HCT116 (cell line): ENCODE data around the gene UPF2. TPM values are rescaled to one million over a fixed set of nuclear protein-coding genes. Genes with fewer than 3 reads are reported as not detected.

ENCODE experiments used
- ATAC-seq: fragments of 200-7000 bp; cut with Tn5 transposase; 2 replicates; pipeline ENCODE4 v1.9.1; 2020; ENCODE audit warnings: mild to moderate bottlenecking, moderate library complexity
- BruUV-seq: library from RNA; stranded (reverse); fragments of 400-500 nt; replicated peaks from 2 replicates; lab custom pipeline; 2021; lab: Mats Ljungman, UMichigan
- CTCF ChIA-PET: fragments of 300-600 bp; sonication (Branson Sonifier 250); formaldehyde crosslinking; loops from one replicate; lab custom pipeline; 2021; ENCODE audit warnings: antibody characterized with exemption; lab: Charles Lee
- POLR2A ChIA-PET: fragments of 300-600, 350-600 bp; sonication (Branson Sonifier 250); formaldehyde crosslinking; loops from one replicate; lab custom pipeline; 2021; ENCODE audit warnings: antibody characterized with exemption; lab: Charles Lee
- RAD21 ChIA-PET, 2 experiments: fragments of 300-600 bp; sonication (Branson Sonifier 250); formaldehyde crosslinking; loops; one replicate each; lab custom pipeline; 2023; ENCODE audit warnings: low total read pairs in 2 of 2; ENCODE audit not compliant: uncharacterized antibody in 2 of 2, unreplicated experiment in 2 of 2, low non-redundant PET in 1 of 2; lab: Charles Lee
- DNase-seq: peaks from one replicate; pipeline ENCODE4 v3.0.0-alpha.2; 2010; ENCODE audit warnings: low read depth, low spot score
- H2AFZ ChIP-seq: fragments of 200-600 bp; shearing (Covaris generic), sonication (generic); 2 replicates; pipeline ENCODE4 v1.6.1; 2017; ENCODE audit warnings: low read depth, mixed run types, mixed read lengths, antibody characterized with exemption, low read length; ENCODE audit not compliant: poor library complexity, severe bottlenecking
- H3K27ac ChIP-seq: 2 replicates; pipeline ENCODE4 v1.5.1; 2012; ENCODE audit warnings: low read depth, low read length
- H3K27me3 ChIP-seq: fragments of 200-600 bp; sonication (generic); 2 replicates; pipeline ENCODE4 v1.6.1; 2016; ENCODE audit warnings: mixed run types, low read length, mixed read lengths; ENCODE audit not compliant: insufficient read depth
- H3K36me3 ChIP-seq, 2 experiments: fragments of 200-500 bp in 1 of 2; fragments of 200-600 bp in 1 of 2; sonication (Bioruptor generic) in 1 of 2; sonication (generic) in 1 of 2; 2 replicates each; pipeline versions ENCODE4 v1.5.1 to v1.6.1; 2014 to 2016; ENCODE audit warnings: low read length in 2 of 2, inconsistent platforms in 1 of 2, mixed read lengths in 1 of 2, mixed run types in 1 of 2; ENCODE audit not compliant: insufficient read depth in 2 of 2, control insufficient read depth in 1 of 2
- H3K4me1 ChIP-seq, 2 experiments: fragments of 200-600 bp in 1 of 2; sonication (generic) in 1 of 2; 2 replicates each; pipeline versions ENCODE4 v1.5.1 to v1.6.1; 2012 to 2017; ENCODE audit warnings: low read length in 2 of 2, inconsistent platforms in 1 of 2, mild to moderate bottlenecking in 1 of 2, mixed read lengths in 1 of 2, mixed run types in 1 of 2, moderate library complexity in 1 of 2; ENCODE audit not compliant: insufficient read depth in 2 of 2, control insufficient read depth in 1 of 2
- H3K4me2 ChIP-seq: fragments of 200-600 bp; sonication (generic); 2 replicates; pipeline ENCODE4 v1.6.1; 2017; ENCODE audit warnings: mixed run types, low read length, mixed read lengths
- H3K4me3 ChIP-seq, 2 experiments: fragments of 200-600 bp in 1 of 2; sonication (generic) in 1 of 2; replicated peaks in 1 of 2; 2 replicates each; pipeline ENCODE4 v1.5.1; 2011 to 2016; ENCODE audit warnings: low read length in 2 of 2, control low read depth in 1 of 2, low read depth in 1 of 2, mild to moderate bottlenecking in 1 of 2, mixed read lengths in 1 of 2, mixed run types in 1 of 2
- H3K79me2 ChIP-seq: fragments of 200-600 bp; sonication (generic); 2 replicates; pipeline ENCODE4 v1.6.1; 2017; ENCODE audit warnings: mild to moderate bottlenecking, mixed run types, low read length, moderate library complexity, mixed read lengths; ENCODE audit not compliant: insufficient read depth
- H3K9ac ChIP-seq: fragments of 200-600 bp; sonication (generic); 2 replicates; pipeline ENCODE4 v1.6.1; 2016; ENCODE audit warnings: low read length, mixed read lengths
- H3K9me2 ChIP-seq: fragments of 200-600 bp; sonication (generic), shearing (Covaris generic); 2 replicates; pipeline ENCODE4 v1.6.1; 2017; ENCODE audit warnings: mixed run types, mild to moderate bottlenecking, moderate library complexity; ENCODE audit not compliant: insufficient read depth
- H3K9me3 ChIP-seq, 2 experiments: fragments of 200-500 bp in 1 of 2; fragments of 200-600 bp in 1 of 2; sonication (Bioruptor generic) in 1 of 2; sonication (generic) in 1 of 2; 2 replicates each; pipeline ENCODE4 v1.6.1; 2014 to 2017; ENCODE audit warnings: low read length in 2 of 2, mixed read lengths in 2 of 2, inconsistent platforms in 1 of 2, low read depth in 1 of 2, mild to moderate bottlenecking in 1 of 2, mixed run types in 1 of 2, moderate library complexity in 1 of 2; ENCODE audit not compliant: control insufficient read depth in 1 of 2, insufficient read depth in 1 of 2
- H4K20me1 ChIP-seq: fragments of 200-600 bp; sonication (generic), shearing (Covaris generic); 2 replicates; pipeline ENCODE4 v1.6.1; 2017; ENCODE audit warnings: mixed run types, mild to moderate bottlenecking, moderate library complexity; ENCODE audit not compliant: insufficient read depth
- ATF3 ChIP-seq: IDR thresholded peaks from 2 replicates; pipeline ENCODE4 v1.6.1; 2012
- CEBPB ChIP-seq: IDR thresholded peaks from 2 replicates; pipeline ENCODE4 v1.6.1; 2012; ENCODE audit warnings: low read depth
- EGR1 ChIP-seq: IDR thresholded peaks from 2 replicates; pipeline ENCODE4 v1.6.1; 2012; ENCODE audit warnings: low read depth
- ELF1 ChIP-seq: IDR thresholded peaks from 2 replicates; pipeline ENCODE4 v1.6.1; 2012; ENCODE audit warnings: low read depth, borderline replicate concordance
- EZH2 ChIP-seq: fragments of 200-600 bp; sonication (generic); IDR thresholded peaks from 2 replicates; pipeline ENCODE4 v1.6.1; 2017; ENCODE audit warnings: antibody characterized with exemption, mixed run types
- EZH2phosphoT487 ChIP-seq: fragments of 200-600 bp; IDR thresholded peaks from 2 replicates; pipeline ENCODE4 v1.6.1; 2018; ENCODE audit warnings: antibody characterized with exemption, borderline replicate concordance
- FOSL1 ChIP-seq: IDR thresholded peaks from 2 replicates; pipeline ENCODE4 v1.6.1; 2012; ENCODE audit warnings: low read depth
- JUND ChIP-seq: IDR thresholded peaks from 2 replicates; pipeline ENCODE4 v1.6.1; 2012
- POLR2A ChIP-seq: IDR thresholded peaks from 2 replicates; pipeline ENCODE4 v1.7.0; 2011; ENCODE audit warnings: borderline replicate concordance; ENCODE audit not compliant: insufficient read depth, insufficient read length; ENCODE audit errors: extremely low read depth
- SP1 ChIP-seq: IDR thresholded peaks from 2 replicates; pipeline ENCODE4 v1.6.1; 2012; ENCODE audit warnings: low read depth
- SRF ChIP-seq: IDR thresholded peaks from 2 replicates; pipeline ENCODE4 v1.6.1; 2012; ENCODE audit warnings: low read depth
- TCF7L2 ChIP-seq: IDR thresholded peaks from 2 replicates; pipeline ENCODE4 v1.7.0; 2011; ENCODE audit warnings: borderline replicate concordance, inconsistent platforms; ENCODE audit not compliant: insufficient read depth, insufficient read length; ENCODE audit errors: extremely low read depth
- YY1 ChIP-seq: IDR thresholded peaks from 2 replicates; pipeline ENCODE4 v1.6.1; 2011; ENCODE audit warnings: low read length, low read depth, moderate library complexity, mild to moderate bottlenecking; ENCODE audit not compliant: insufficient replicate concordance; ENCODE audit errors: extremely low read depth
- ZNF274 ChIP-seq: fragments of 200-500 bp; sonication (Bioruptor generic); IDR thresholded peaks from 2 replicates; pipeline ENCODE4 v1.6.1; 2014; ENCODE audit warnings: mild to moderate bottlenecking, low read depth, low read length, inconsistent platforms
- intact Hi-C: fragments of 100-400 bp; cut with micrococcal nuclease; formaldehyde crosslinking; loops from 2 replicates; pipeline ENCODE4 v1.10.0; 2022
- total RNA-seq: library from RNA; stranded (reverse); gene quantifications from one replicate; pipeline ENCODE4 v1.2.1, GENCODE V29; 2021; ENCODE audit not compliant: unreplicated experiment
- TF ChIP-seq, protein P1 (sequence below): IDR thresholded peaks from 2 replicates; pipeline ENCODE4 v1.6.1; 2012
- TF ChIP-seq, protein P2 (sequence below): IDR thresholded peaks from 2 replicates; pipeline ENCODE4 v1.6.1; 2011; ENCODE audit warnings: mild to moderate bottlenecking, low read length, moderate library complexity; ENCODE audit not compliant: insufficient replicate concordance; ENCODE audit errors: extremely low read depth
- TF ChIP-seq, protein P3 (sequence below), 3 experiments: fragments of 200-600 bp in 1 of 3; sonication (generic) in 1 of 3; IDR thresholded peaks in 2 of 3; conservative IDR thresholded peaks in 1 of 3; 2 replicates each; pipeline ENCODE4 v1.5.1; 2012 to 2017; ENCODE audit warnings: low read depth in 2 of 3, low read length in 2 of 3, antibody characterized with exemption in 1 of 3, borderline replicate concordance in 1 of 3, control low read depth in 1 of 3, mild to moderate bottlenecking in 1 of 3, mixed read lengths in 1 of 3, mixed run types in 1 of 3, moderate library complexity in 1 of 3; ENCODE audit not compliant: insufficient read depth in 1 of 3

Gene UPF2
- total RNA-seq, 1 experiment from 2014 or later, result 27.3 TPM

- POLR2A ChIA-PET, result no interaction called here
- TF ChIP-seq, protein P1, sequence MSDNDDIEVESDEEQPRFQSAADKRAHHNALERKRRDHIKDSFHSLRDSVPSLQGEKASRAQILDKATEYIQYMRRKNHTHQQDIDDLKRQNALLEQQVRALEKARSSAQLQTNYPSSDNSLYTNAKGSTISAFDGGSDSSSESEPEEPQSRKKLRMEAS, result no peak
- TF ChIP-seq POLR2A (no peak), JUND (no peak), TCF7L2 (no peak), ZNF274 (no peak), ATF3 (no peak), EZH2phosphoT487 (no peak), EZH2 (no peak), FOSL1 (no peak), SRF (no peak), ELF1 (no peak), SP1 (no peak), YY1 (no peak), EGR1 (no peak), CEBPB (no peak)
- TF ChIP-seq, protein P2, sequence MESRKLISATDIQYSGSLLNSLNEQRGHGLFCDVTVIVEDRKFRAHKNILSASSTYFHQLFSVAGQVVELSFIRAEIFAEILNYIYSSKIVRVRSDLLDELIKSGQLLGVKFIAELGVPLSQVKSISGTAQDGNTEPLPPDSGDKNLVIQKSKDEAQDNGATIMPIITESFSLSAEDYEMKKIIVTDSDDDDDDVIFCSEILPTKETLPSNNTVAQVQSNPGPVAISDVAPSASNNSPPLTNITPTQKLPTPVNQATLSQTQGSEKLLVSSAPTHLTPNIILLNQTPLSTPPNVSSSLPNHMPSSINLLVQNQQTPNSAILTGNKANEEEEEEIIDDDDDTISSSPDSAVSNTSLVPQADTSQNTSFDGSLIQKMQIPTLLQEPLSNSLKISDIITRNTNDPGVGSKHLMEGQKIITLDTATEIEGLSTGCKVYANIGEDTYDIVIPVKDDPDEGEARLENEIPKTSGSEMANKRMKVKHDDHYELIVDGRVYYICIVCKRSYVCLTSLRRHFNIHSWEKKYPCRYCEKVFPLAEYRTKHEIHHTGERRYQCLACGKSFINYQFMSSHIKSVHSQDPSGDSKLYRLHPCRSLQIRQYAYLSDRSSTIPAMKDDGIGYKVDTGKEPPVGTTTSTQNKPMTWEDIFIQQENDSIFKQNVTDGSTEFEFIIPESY, result no peak
- TF ChIP-seq, protein P3, sequence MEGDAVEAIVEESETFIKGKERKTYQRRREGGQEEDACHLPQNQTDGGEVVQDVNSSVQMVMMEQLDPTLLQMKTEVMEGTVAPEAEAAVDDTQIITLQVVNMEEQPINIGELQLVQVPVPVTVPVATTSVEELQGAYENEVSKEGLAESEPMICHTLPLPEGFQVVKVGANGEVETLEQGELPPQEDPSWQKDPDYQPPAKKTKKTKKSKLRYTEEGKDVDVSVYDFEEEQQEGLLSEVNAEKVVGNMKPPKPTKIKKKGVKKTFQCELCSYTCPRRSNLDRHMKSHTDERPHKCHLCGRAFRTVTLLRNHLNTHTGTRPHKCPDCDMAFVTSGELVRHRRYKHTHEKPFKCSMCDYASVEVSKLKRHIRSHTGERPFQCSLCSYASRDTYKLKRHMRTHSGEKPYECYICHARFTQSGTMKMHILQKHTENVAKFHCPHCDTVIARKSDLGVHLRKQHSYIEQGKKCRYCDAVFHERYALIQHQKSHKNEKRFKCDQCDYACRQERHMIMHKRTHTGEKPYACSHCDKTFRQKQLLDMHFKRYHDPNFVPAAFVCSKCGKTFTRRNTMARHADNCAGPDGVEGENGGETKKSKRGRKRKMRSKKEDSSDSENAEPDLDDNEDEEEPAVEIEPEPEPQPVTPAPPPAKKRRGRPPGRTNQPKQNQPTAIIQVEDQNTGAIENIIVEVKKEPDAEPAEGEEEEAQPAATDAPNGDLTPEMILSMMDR (IDR thresholded peaks at IDR 0.05 in 2 of 3, conservative IDR thresholded peaks at IDR 0.05 in 1 of 3; ENCODE audit: borderline replicate concordance in 1 of 3, insufficient read depth in 1 of 3, low read depth in 2 of 3, low read length in 2 of 3), result no peak
- Histone ChIP-seq H3K27ac (no peak overlapping the region), H3K4me3 (no peak overlapping the region), H3K9me3 (no peaks in the 10 kb centered on the region), H3K27me3 (no peaks in the 10 kb centered on the region), H3K9me2 (no peaks in the 10 kb centered on the region), H3K9ac (no peak overlapping the region), H3K36me3 (peaks cover 0 to 6% of the 10 kb centered on the region in 2 experiments; a peak in 1 of 4 replicates), H2AFZ (no peak overlapping the region), H3K79me2 (peaks cover 97% of the 10 kb centered on the region), H3K4me1 (0 out of 4 replicates have a peak, but pooled peaks cover 0 to 4% of the 10 kb centered on the region in 2 experiments), H4K20me1 (peaks cover 4% of the 10 kb centered on the region), H3K4me2 (no peak overlapping the region)
- BruUV-seq, result no TSS peak
- RAD21 ChIA-PET, result no interaction called here
- ATAC-seq, result no peak
- no peak for DNase-seq
- CTCF ChIA-PET, result no interaction called here
- intact Hi-C loops, result no loop called here
These were observed 23.2 kb downstream of the UPF2 start for GRCh38 chr10:12019283-12019971.
